Mucosa of descending colon (tissue), 3 donors: Measurements from ENCODE around the gene HLCS. TPM values are rescaled to one million over a fixed set of nuclear protein-coding genes. Genes with fewer than 3 reads are reported as not detected.
A peak's percentile ranks its signal among the peaks of the same experiment; 100 is the strongest.

Source experiments
- ATAC-seq: fragments of 200-7000 bp; cut with Tn5 transposase; one replicate; pipeline ENCODE4 v1.9.1; 2020; ENCODE audit warnings: mild to moderate bottlenecking, moderate library complexity
- DNase-seq, 3 donors: peaks; one replicate each; pipeline ENCODE4 v3.0.0-alpha.2; 2020
- H3K36me3 ChIP-seq: fragments of 200-600 bp; one replicate; pipeline ENCODE4 v1.8.0; 2021; ENCODE audit warnings: low read depth, mild to moderate bottlenecking
- H3K4me1 ChIP-seq: fragments of 200-600 bp; one replicate; pipeline ENCODE4 v1.8.0; 2021; ENCODE audit warnings: low read depth, mild to moderate bottlenecking
- H3K4me3 ChIP-seq: fragments of 200-600 bp; one replicate; pipeline ENCODE4 v1.8.0; 2021; ENCODE audit warnings: mild to moderate bottlenecking
- H3K9me3 ChIP-seq: fragments of 200-600 bp; one replicate; pipeline ENCODE4 v1.8.0; 2021; ENCODE audit warnings: mild to moderate bottlenecking
- CTCF ChIP-seq: fragments of 200-600 bp; IDR thresholded peaks from one replicate; pipeline ENCODE4 v1.8.0; 2022; ENCODE audit warnings: antibody characterized with exemption, mild to moderate bottlenecking
- intact Hi-C, 2 donors: fragments of 100-400 bp; cut with DNase I in 1 of 2; cut with micrococcal nuclease in 1 of 2; formaldehyde crosslinking; loops; one replicate each; pipeline versions ENCODE4 v1.11.0 to v1.11.1; 2022; cut with DNase I, micrococcal nuclease
- total RNA-seq, 3 donors: library from RNA; stranded (reverse); fragmentation: NEBNext Ultra II Directional in 2 of 3; extraction: Animal tissue kit (Norgen Biotek cat#: 25700) in 2 of 3; gene quantifications; one replicate each; pipeline versions ENCODE4 v1.2.1 to v1.2.4, GENCODE V29; 2021 to 2023
- donor health status: DM: no; HTN: no; CAD: no; lungs with moderate emphysema.
- donor health status: DM: no; HTN: no; CAD: no.
- donor health status: DM: no; HTN: yes; CAD: no.

HLCS gene
- total RNA-seq, 3 donors from 2014 or later, result 13.3 to 16.7 (median 14.9) TPM

- intact Hi-C loops, result no loop called here
- no peak for ATAC-seq
- Histone ChIP-seq H3K4me1 (peaks cover 12% of the 10 kb centered on the region), H3K4me3 (no peak overlapping the region), H3K36me3 (no peaks in the 10 kb centered on the region), H3K9me3 (no peaks in the 10 kb centered on the region)
- TF ChIP-seq CTCF, result no peak
- no peak for DNase-seq
Measured at GRCh38 chr21:36839735-36840134, 126.7 kb downstream of the HLCS start.

- H3K36me3 ChIP-seq, result no peaks in the 10 kb centered on the region
- no peak for TF ChIP-seq CTCF
- DNase-seq, result peak in 1 of 3 donors; percentile 21
- H3K4me3 ChIP-seq, result no peak overlapping the region
- no peak for ATAC-seq
- no peaks in the 10 kb centered on the region for H3K9me3 ChIP-seq
- H3K4me1 ChIP-seq, result peaks cover 13% of the 10 kb centered on the region
- intact Hi-C loops, result no loop called here
Measured at GRCh38 chr21:36839123-36839522, 127.3 kb downstream of the HLCS start.

- Histone ChIP-seq H3K36me3 (no peaks in the 10 kb centered on the region), H3K9me3 (no peaks in the 10 kb centered on the region), H3K4me3 (no peak overlapping the region), H3K4me1 (peaks cover 13% of the 10 kb centered on the region)
- ATAC-seq, result peak; percentile 100
- DNase-seq, result peak; percentile 81 to 88 (median 85)
- no peak for TF ChIP-seq CTCF
- intact Hi-C loops, result no loop called here
Measured at GRCh38 chr21:36835383-36835795, 131.1 kb downstream of the HLCS start.

- intact Hi-C loops, result no loop called here
- TF ChIP-seq CTCF, result no peak
- H3K36me3 ChIP-seq, result no peaks in the 10 kb centered on the region
- no peak overlapping the region for H3K4me3 ChIP-seq
- no peak for ATAC-seq
- peaks cover 13% of the 10 kb centered on the region for H3K4me1 ChIP-seq
- DNase-seq, result no peak
- H3K9me3 ChIP-seq, result no peaks in the 10 kb centered on the region
Measured at GRCh38 chr21:36834192-36834591, 132.3 kb downstream of the HLCS start.

- Histone ChIP-seq H3K4me1 (peaks cover 5% of the 10 kb centered on the region), H3K9me3 (no peaks in the 10 kb centered on the region), H3K36me3 (no peaks in the 10 kb centered on the region), H3K4me3 (no peak overlapping the region)
- ATAC-seq (no peak), DNase-seq (no peak)
- no peak for TF ChIP-seq CTCF
- intact Hi-C loops, result no loop called here
Measured at GRCh38 chr21:36830100-36830499, 136.4 kb downstream of the HLCS start.

GRCh38 chr21:36828891-36829515 lies 137.5 kb downstream of the HLCS start:
- no peaks in the 10 kb centered on the region for H3K4me1 ChIP-seq
- intact Hi-C loops, result no loop called here
- H3K9me3 ChIP-seq, result no peaks in the 10 kb centered on the region
- H3K36me3 ChIP-seq, result no peaks in the 10 kb centered on the region
- DNase-seq (no peak), ATAC-seq (no peak)
- H3K4me3 ChIP-seq, result no peak overlapping the region
- no peak for TF ChIP-seq CTCF
